Naive thymus-derived CD4-positive, alpha-beta T cell (primary cell): ENCODE data around the gene SNX9. TPM values are rescaled to one million over a fixed set of nuclear protein-coding genes. Genes with fewer than 3 reads are reported as not detected.
A peak's percentile ranks its signal among the peaks of the same experiment; 100 is the strongest.

ENCODE experiments used
- ATAC-seq: fragments of 150-1000 bp; cut with Tn5 transposase; 2 replicates; pipeline ENCODE4 v1.10.0; 2021; ENCODE audit warnings: mild to moderate bottlenecking, moderate library complexity
- CTCF ChIA-PET: fragments of 350-600 bp; sonication (Branson Sonifier 250); formaldehyde crosslinking; loops from one replicate; lab custom pipeline; 2021; ENCODE audit warnings: antibody characterized with exemption; lab: Charles Lee
- POLR2A ChIA-PET: fragments of 350-600 bp; sonication (Branson Sonifier 250); formaldehyde crosslinking; loops from one replicate; lab custom pipeline; 2021; ENCODE audit warnings: antibody characterized with exemption, inconsistent platforms; lab: Charles Lee
- DNase-seq, 9 donors: peaks; one replicate each; pipeline versions ENCODE4 v3.0.0 to v3.0.0-alpha.2; 2020 to 2022; ENCODE audit warnings: mixed read lengths in 1 of 9
- H3K27ac ChIP-seq: one replicate; pipeline ENCODE4 v1.7.0; 2013; ENCODE audit warnings: mild to moderate bottlenecking, low read depth, low read length, moderate library complexity
- H3K27me3 ChIP-seq, 2 donors: one replicate each; pipeline ENCODE4 v1.7.0; 2013; ENCODE audit warnings: low read length in 2 of 2, mild to moderate bottlenecking in 2 of 2, moderate library complexity in 2 of 2; ENCODE audit not compliant: control insufficient read depth in 2 of 2, insufficient read depth in 2 of 2
- H3K36me3 ChIP-seq, 3 experiments: 1 replicate in 2 of 3; 2 replicates in 1 of 3; pipeline ENCODE4 v1.7.0; 2013; ENCODE audit warnings: low read length in 3 of 3, mild to moderate bottlenecking in 3 of 3, moderate library complexity in 1 of 3; ENCODE audit not compliant: insufficient read depth in 3 of 3, control insufficient read depth in 2 of 3
- H3K4me1 ChIP-seq, 2 donors: one replicate each; pipeline ENCODE4 v1.7.0; 2013; ENCODE audit warnings: low read length in 2 of 2, mild to moderate bottlenecking in 2 of 2, moderate library complexity in 1 of 2; ENCODE audit not compliant: control insufficient read depth in 2 of 2, insufficient read depth in 2 of 2
- H3K4me3 ChIP-seq: 2 replicates; pipeline ENCODE4 v1.7.0; 2013; ENCODE audit warnings: mild to moderate bottlenecking, low read length
- H3K9me3 ChIP-seq, 3 experiments: 1 replicate in 2 of 3; 2 replicates in 1 of 3; pipeline ENCODE4 v1.7.0; 2013; ENCODE audit warnings: low read length in 3 of 3; ENCODE audit not compliant: control insufficient read depth in 2 of 3
- H3K27ac Mint-ChIP-seq, 9 donors: one replicate each; pipeline ENCODE4 v1.8.0; 2020 to 2022; ENCODE audit warnings: mixed read lengths in 9 of 9, mild to moderate bottlenecking in 8 of 9, moderate library complexity in 5 of 9, inconsistent platforms in 2 of 9
- H3K27me3 Mint-ChIP-seq, 5 donors: one replicate each; pipeline ENCODE4 v1.8.0; 2021 to 2022; ENCODE audit warnings: mixed read lengths in 5 of 5, mild to moderate bottlenecking in 1 of 5
- H3K36me3 Mint-ChIP-seq, 5 donors: one replicate each; pipeline ENCODE4 v1.8.0; 2020 to 2022; ENCODE audit warnings: mixed read lengths in 5 of 5, mild to moderate bottlenecking in 3 of 5, inconsistent platforms in 1 of 5
- H3K4me1 Mint-ChIP-seq, 7 donors: one replicate each; pipeline ENCODE4 v1.8.0; 2020 to 2022; ENCODE audit warnings: mixed read lengths in 7 of 7, mild to moderate bottlenecking in 3 of 7, inconsistent platforms in 1 of 7
- H3K4me3 Mint-ChIP-seq, 10 donors: one replicate each; pipeline ENCODE4 v1.8.0; 2020 to 2022; ENCODE audit warnings: mild to moderate bottlenecking in 10 of 10, mixed read lengths in 10 of 10, moderate library complexity in 6 of 10, inconsistent platforms in 2 of 10
- H3K9me3 Mint-ChIP-seq, 11 donors: one replicate each; pipeline ENCODE4 v1.8.0; 2020 to 2022; ENCODE audit warnings: mixed read lengths in 11 of 11, mild to moderate bottlenecking in 4 of 11, inconsistent platforms in 1 of 11, moderate library complexity in 1 of 11
- intact Hi-C, 2 donors: fragments of 100-400 bp; cut with micrococcal nuclease; formaldehyde crosslinking; loops; one replicate each; pipeline ENCODE4 v1.15.1; 2023
- polyA plus RNA-seq, 2 donors: library from polyadenylated mRNA; unstranded; fragments of 300-500 nt; fragmentation: Illumina TruSeq; gene quantifications; one replicate each; pipeline ENCODE4 v1.2.3, GENCODE V29; 2021
- total RNA-seq, 6 experiments: library from RNA in 5 of 6; stranded (reverse) in 5 of 6; gene quantifications; 1 replicate in 5 of 6; 2 replicates in 1 of 6; pipeline ENCODE4 v1.2.3 and lab custom pipeline; 2021 to 2026

SNX9 gene
- total and polyA plus RNA-seq, 7 experiments from 2014 or later = 13.4 to 51.5 (median 36.4) TPM

DNA sequence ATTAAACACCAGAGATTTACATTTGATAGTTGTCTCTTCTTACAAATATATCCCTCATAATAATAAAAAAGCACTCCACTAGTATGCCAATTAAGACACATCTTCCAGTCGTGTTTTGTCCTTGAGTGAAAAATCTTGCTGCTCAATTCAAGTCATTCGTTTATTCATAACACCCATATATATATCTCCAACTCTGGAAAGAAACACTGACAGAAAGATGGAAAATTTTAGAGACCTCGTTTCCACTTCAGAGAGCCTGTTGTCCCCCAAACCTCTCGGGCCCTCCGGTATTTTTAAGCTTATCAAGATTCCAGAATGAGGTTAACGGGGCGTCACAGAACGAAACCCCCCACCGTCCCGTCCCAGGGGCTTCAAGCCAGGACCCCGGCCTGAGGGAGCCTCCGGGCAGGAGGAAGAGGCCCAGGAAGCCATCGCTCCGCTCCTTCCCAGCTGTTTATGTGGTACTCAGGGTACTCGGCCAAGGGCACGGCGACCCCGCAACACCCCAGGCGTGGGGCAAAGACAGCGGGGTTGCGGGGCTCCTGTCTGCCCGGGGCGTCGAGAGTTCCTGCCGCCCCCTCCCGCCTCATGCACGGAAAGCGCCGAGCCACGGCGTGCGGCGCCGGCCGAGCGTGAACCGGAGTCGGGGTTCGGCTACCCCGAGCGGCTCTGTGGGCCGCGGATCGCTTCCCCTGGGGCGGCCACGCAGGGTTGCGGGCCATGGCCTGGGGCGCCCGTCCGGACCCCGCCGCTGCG is 623 bp upstream of the SNX9 start:
- H3K36me3 Mint-ChIP-seq = peaks cover 0 to 5% (median 0%) of the 10 kb centered on the region in 5 donors
- POLR2A ChIA-PET = interaction anchor here (0.8 to 1.1 kb wide), 6 partner anchors 10 to 70 kb away, joined by 3 to 4 read pairs (median 3); no protein-coding TSS in a partner anchor
- intact Hi-C loops = loop anchor here (1.0 to 10.0 kb wide), 7 partner anchors 8 to 1220 kb away; partner anchors contain the start of genes GTF2H5 (in 2 of the 2), SERAC1 (in 2 of the 2), SYNJ2 (in 1 of the 2) and TAGAP (in 1 of the 2)
- H3K4me3 Mint-ChIP-seq = peak overlapping the region; percentile 57 to 95 (median 75)
- H3K9me3 ChIP-seq = no peaks in the 10 kb centered on the region
- peaks cover 0 to 45% (median 0%) of the 10 kb centered on the region in 5 donors for H3K27me3 Mint-ChIP-seq
- H3K27ac ChIP-seq = peak overlapping the region; percentile 81
- peaks cover 15 to 67% (median 55%) of the 10 kb centered on the region in 7 donors for H3K4me1 Mint-ChIP-seq
- CTCF ChIA-PET = interaction anchor here (0.7 to 1.0 kb wide), 2 partner anchors 55 to 66 kb away, joined by 3 to 4 read pairs; no protein-coding TSS in a partner anchor
- ATAC-seq = peak; percentile 28
- H3K27me3 ChIP-seq = no peaks in the 10 kb centered on the region
- H3K4me3 ChIP-seq = no peak overlapping the region
- DNase-seq = peak in 7 of 9 donors; percentile 20 to 48 (median 37)
- H3K9me3 Mint-ChIP-seq = peaks cover 0 to 5% (median 0%) of the 10 kb centered on the region in 11 donors
- H3K36me3 ChIP-seq = no peaks in the 10 kb centered on the region
- H3K27ac Mint-ChIP-seq = peak overlapping the region; percentile 53 to 99 (median 92)
- peaks cover 9 to 16% of the 10 kb centered on the region in 2 donors for H3K4me1 ChIP-seq

DNA sequence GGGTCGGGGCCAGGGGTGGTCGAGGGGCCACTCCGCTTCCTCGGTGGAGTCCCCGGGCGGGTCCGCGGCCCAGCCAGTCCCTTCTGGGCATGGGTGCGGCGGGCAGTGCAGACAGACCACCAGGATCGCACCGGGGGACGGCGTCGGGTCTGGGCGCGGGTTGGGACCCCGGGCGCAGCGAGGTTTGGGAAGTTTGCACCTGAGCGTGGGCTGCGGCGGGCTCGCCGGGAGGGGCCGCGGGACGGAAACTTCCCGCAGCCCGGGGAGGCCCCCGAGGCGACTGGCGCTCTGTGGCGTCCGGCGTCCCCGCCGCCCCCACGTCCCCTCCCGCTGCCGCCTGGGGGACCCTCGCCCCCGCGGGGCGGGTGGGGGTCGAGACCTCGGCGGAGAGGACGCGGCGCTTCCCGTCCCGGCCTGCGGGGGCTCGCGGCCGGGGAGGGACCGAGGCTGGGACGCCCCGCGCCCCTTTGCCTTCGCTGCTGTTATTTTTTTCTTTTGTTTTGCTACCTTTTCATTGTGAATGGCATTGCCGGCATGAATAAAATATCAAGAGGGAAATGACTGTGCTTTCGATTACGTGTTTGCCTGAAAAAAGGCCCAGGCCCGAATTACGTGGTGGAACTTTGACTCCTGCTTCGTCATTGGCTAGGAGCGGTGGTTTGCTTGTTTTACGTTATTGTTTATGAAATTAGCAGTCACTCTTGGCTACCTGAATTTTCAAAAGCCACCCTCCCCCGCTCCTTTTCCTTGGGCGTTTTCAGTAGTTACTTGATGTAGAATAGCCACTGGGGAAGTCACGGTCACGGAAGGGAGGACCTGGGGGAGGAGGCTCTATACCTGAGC is 703 bp downstream of the SNX9 start:
- ChIA-PET POLR2A (interaction anchor here (0.6 kb wide), 3 partner anchors 12 to 223 kb away, joined by 3 read pairs; no protein-coding TSS in a partner anchor), CTCF (no interaction called here)
- H3K4me1 Mint-ChIP-seq = peaks cover 13 to 69% (median 54%) of the 10 kb centered on the region in 7 donors

DNA sequence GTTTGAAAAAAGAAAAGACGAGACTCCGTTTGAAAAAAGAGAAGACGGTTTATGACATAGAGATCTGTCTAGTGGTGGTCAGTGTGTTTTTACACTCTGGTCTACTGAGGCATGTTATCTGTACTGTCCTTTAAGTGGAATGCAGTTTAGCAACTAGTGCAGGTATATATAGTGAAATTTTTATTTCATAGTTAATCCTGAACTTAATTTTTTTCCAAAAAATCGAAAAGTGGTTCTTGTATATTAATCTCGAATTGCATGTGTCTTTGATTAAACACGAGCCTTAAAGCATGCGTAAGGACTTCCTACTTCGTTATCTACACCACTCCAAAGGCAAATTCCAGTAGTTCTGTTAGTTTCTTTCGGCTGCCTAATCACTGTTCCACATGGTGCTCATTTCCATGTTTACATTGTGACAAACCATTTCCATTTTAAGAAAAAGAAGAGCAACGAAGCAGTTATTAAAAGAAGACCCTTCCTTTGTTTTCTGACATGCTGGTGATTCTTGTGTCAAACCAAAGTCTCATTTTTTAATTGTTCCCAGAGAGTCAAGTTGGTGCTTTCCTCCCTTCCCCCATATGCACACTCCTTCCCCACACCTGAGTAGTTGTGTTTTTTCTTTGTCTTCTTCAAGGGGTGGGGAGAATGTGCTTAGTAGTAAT is 2.3 kb downstream of the SNX9 start:
- Mint-ChIP-seq H3K27ac (peak overlapping the region; percentile 30 to 99 (median 99)), H3K36me3 (peaks cover 0 to 16% (median 4%) of the 10 kb centered on the region in 5 donors)
- CTCF ChIA-PET = no interaction called here

More for the DNA sequence above, 703 bp downstream of the SNX9 start:
- Histone ChIP-seq H3K36me3 (no peaks in the 10 kb centered on the region), H3K27ac (peak overlapping the region; percentile 96), H3K27me3 (no peaks in the 10 kb centered on the region), H3K9me3 (no peaks in the 10 kb centered on the region), H3K4me1 (peaks cover 9 to 18% of the 10 kb centered on the region in 2 donors), H3K4me3 (peak overlapping the region; percentile 60)
- Mint-ChIP-seq H3K27ac (peak overlapping the region; percentile 95 to 100 (median 99)), H3K9me3 (peaks cover 0 to 5% (median 0%) of the 10 kb centered on the region in 11 donors), H3K36me3 (peaks cover 0 to 8% (median 3%) of the 10 kb centered on the region in 5 donors), H3K4me3 (peak overlapping the region; percentile 88 to 100 (median 96)), H3K27me3 (peaks cover 0 to 35% (median 0%) of the 10 kb centered on the region in 5 donors)
- peak; percentile 79 for ATAC-seq
- intact Hi-C loops = loop anchor here (1.0 to 10.0 kb wide), 15 partner anchors 15 to 1219 kb away; partner anchors contain the start of genes GTF2H5 (in 2 of the 2), SERAC1 (in 2 of the 2), SYNJ2 (in 1 of the 2) and TAGAP (in 1 of the 2)
- DNase-seq = peak; percentile 53 to 96 (median 88)

DNA sequence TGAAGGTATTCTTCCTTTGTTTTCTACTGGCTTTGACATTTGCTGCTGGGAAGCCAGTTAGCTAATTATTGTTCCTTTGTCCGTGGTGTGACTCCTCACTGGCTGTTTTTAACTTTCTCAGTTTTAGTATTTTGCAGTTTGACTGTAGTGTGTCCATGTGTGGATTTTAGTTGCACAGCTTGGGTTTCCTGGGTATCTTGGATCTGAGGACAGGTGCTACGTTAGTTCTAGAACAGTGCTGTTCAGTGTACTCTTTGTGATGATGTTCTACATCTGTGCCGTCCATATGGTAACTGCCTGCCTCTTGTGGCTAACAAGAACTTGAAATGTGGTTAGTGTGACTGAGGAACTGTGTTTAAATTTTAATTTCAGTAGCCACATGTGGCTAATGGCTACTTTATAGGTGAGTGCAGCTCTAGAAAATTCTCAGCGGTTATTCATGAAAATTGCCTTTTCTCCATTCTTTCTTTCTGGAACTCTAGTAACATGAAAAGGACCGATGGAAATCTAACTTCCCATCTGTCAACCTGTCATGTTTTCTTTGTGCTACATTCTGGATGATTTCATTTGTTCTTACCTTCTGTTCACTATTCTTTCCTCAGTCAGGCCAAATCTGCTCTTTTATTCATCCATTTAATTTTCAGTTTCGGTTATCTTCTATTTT is 7.4 kb downstream of the SNX9 start:
- Histone ChIP-seq H3K36me3 (no peaks in the 10 kb centered on the region), H3K4me3 (no peak overlapping the region), H3K4me1 (peaks cover 0 to 46% of the 10 kb centered on the region in 2 donors), H3K27me3 (no peaks in the 10 kb centered on the region), H3K27ac (no peak overlapping the region), H3K9me3 (no peaks in the 10 kb centered on the region)
- Mint-ChIP-seq H3K4me1 (peaks cover 28 to 88% (median 73%) of the 10 kb centered on the region in 7 donors), H3K9me3 (peaks cover 0 to 13% (median 0%) of the 10 kb centered on the region in 11 donors), H3K27ac (peak overlapping the region in 7 of 9 donors; percentile 9 to 65 (median 44)), H3K4me3 (peak overlapping the region in 8 of 10 donors; percentile 20 to 80 (median 42)), H3K36me3 (peaks cover 2 to 47% (median 3%) of the 10 kb centered on the region in 5 donors), H3K27me3 (no peaks in the 10 kb centered on the region)
- ChIA-PET CTCF (interaction anchor here (0.7 to 2.2 kb wide), 4 partner anchors 43 to 74 kb away, joined by 3 to 8 read pairs (median 4); no protein-coding TSS in a partner anchor), POLR2A (interaction anchor here (0.6 to 2.1 kb wide), 7 partner anchors 9 to 71 kb away, joined by 3 to 7 read pairs (median 4); no protein-coding TSS in a partner anchor)
- intact Hi-C loops = no loop called here
- ATAC-seq (peak; percentile 37), DNase-seq (no peak)

More for the DNA sequence above, 2.3 kb downstream of the SNX9 start:
- no peaks in the 10 kb centered on the region for H3K36me3 ChIP-seq
- peaks cover 0 to 5% (median 0%) of the 10 kb centered on the region in 11 donors for H3K9me3 Mint-ChIP-seq
- no peaks in the 10 kb centered on the region for H3K27me3 ChIP-seq
- POLR2A ChIA-PET = interaction anchor here (0.6 kb wide), 1 partner anchor 60 kb away, joined by 3 read pairs; no protein-coding TSS in a partner anchor
- peaks cover 0 to 22% (median 0%) of the 10 kb centered on the region in 5 donors for H3K27me3 Mint-ChIP-seq
- ATAC-seq (no peak), DNase-seq (no peak)
- intact Hi-C loops = loop anchor here (2.0 to 10.0 kb wide), 5 partner anchors 13 to 361 kb away; partner anchors contain the start of genes GTF2H5 (in 1 of the 2) and SERAC1 (in 1 of the 2)
- H3K27ac ChIP-seq = peak overlapping the region; percentile 96
- H3K4me1 Mint-ChIP-seq = peaks cover 22 to 72% (median 59%) of the 10 kb centered on the region in 7 donors
- H3K4me3 ChIP-seq = no peak overlapping the region
- H3K4me3 Mint-ChIP-seq = peak overlapping the region; percentile 88 to 100 (median 96)
- H3K9me3 ChIP-seq = no peaks in the 10 kb centered on the region
- H3K4me1 ChIP-seq = peaks cover 9 to 23% of the 10 kb centered on the region in 2 donors

DNA sequence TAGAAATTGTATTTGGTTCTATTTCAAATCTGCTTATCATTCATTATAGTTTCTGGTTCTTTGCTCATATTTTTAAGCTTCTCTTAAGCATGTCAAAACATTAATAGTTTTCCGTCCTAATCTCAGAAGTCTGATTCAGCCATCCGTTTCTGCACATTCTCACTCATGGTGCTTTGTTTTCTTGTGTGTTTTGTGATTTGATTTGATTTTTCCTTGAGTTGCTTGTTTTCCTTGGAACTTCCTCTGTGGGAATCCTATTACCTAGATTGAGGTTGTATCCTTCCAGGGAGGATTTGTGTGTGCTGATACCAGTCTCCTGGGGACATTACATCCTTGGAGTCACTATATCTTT is 7.9 kb downstream of the SNX9 start:
- Histone ChIP-seq H3K4me1 (peaks cover 0 to 44% of the 10 kb centered on the region in 2 donors), H3K4me3 (no peak overlapping the region), H3K36me3 (no peaks in the 10 kb centered on the region), H3K27me3 (no peaks in the 10 kb centered on the region), H3K27ac (no peak overlapping the region), H3K9me3 (no peaks in the 10 kb centered on the region)
- Mint-ChIP-seq H3K27me3 (no peaks in the 10 kb centered on the region), H3K9me3 (peaks cover 0 to 15% (median 0%) of the 10 kb centered on the region in 11 donors), H3K27ac (peak overlapping the region in 5 of 9 donors; percentile 18 to 65 (median 44)), H3K4me1 (peaks cover 27 to 88% (median 74%) of the 10 kb centered on the region in 7 donors), H3K4me3 (peak overlapping the region in 8 of 10 donors; percentile 20 to 80 (median 42)), H3K36me3 (peaks cover 3 to 46% (median 4%) of the 10 kb centered on the region in 5 donors)
- ATAC-seq (no peak), DNase-seq (no peak)
- ChIA-PET POLR2A (interaction anchor here (0.6 to 1.3 kb wide), 3 partner anchors 32 to 71 kb away, joined by 3 to 4 read pairs (median 3); no protein-coding TSS in a partner anchor), CTCF (interaction anchor here (0.9 to 2.2 kb wide), 2 partner anchors 43 to 75 kb away, joined by 3 to 8 read pairs; no protein-coding TSS in a partner anchor)
- intact Hi-C loops = no loop called here
